ENCODE results near the gene GLIS1.

DNA sequence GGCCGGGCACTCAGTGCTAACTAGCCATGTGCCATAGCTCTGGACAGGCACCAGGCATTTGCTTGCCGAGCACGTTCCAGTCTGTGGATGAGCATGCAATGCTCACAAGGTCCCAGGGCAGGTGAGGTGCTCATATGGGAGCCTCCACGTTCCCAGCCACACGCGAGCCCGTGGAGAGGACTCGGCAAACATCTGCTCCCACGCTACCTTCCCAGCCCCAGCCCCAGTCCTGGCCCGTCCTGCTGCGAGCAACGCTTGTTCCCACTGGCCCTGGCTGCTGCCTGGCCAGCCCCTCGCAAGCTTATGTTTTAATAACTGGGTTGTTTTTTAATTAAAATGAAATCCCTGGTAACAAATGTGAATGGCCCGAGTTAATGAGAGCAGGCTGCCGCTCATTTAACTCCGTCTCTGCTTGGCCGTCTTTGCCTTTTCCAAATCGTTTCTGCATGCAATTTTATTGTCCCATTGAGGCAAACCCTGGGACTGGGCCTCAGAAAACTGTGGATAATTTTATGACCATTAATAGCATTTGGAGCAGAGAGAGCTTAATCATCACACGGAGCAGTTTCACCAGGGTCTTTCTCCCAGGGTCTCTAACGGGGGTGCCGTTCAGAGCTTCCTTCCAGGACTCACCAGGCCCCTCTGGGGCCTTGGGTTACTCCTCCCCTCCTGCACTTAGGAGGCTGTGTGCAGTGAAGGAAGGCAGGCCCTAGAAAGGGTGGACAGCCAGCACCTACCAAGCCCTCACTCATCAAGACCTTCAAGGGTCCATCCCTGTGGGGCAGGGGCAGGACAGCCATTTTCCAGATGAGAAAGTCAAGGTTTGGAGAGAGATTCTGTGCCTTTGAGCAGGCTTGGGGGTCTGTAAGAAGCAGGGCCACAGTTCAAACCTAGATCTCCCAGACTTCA, 136.8 kb downstream of the GLIS1 start:
- TF ChIP-seq, protein P1, sequence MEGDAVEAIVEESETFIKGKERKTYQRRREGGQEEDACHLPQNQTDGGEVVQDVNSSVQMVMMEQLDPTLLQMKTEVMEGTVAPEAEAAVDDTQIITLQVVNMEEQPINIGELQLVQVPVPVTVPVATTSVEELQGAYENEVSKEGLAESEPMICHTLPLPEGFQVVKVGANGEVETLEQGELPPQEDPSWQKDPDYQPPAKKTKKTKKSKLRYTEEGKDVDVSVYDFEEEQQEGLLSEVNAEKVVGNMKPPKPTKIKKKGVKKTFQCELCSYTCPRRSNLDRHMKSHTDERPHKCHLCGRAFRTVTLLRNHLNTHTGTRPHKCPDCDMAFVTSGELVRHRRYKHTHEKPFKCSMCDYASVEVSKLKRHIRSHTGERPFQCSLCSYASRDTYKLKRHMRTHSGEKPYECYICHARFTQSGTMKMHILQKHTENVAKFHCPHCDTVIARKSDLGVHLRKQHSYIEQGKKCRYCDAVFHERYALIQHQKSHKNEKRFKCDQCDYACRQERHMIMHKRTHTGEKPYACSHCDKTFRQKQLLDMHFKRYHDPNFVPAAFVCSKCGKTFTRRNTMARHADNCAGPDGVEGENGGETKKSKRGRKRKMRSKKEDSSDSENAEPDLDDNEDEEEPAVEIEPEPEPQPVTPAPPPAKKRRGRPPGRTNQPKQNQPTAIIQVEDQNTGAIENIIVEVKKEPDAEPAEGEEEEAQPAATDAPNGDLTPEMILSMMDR (IDR thresholded peaks at IDR 0.05; ENCODE audit: borderline replicate concordance, extremely low read depth, low read length, poor library complexity, severe bottlenecking), result no peak
- TF ChIP-seq EZH2 (IDR thresholded peaks at IDR 0.05; ENCODE audit: borderline replicate concordance, low read depth, low read length, severe bottlenecking), result no peak

Data from DND-41 (cell line).